GM13977 (cell line): ENCODE data around the gene GJC3.
"Not testable (repeated sequence)": the region's sequence is repeated elsewhere in the genome, so short reads cannot be mapped to it uniquely, and the experiment has no call there.

Source experiments
- DNase-seq: peaks from one replicate; pipeline ENCODE4 v3.0.0; 2012; ENCODE audit warnings: low spot score
- CTCF ChIP-seq: IDR thresholded peaks from 2 replicates; pipeline ENCODE4 v1.5.1; 2012; ENCODE audit warnings: mild to moderate bottlenecking, control low read depth; ENCODE audit not compliant: insufficient read depth; ENCODE audit errors: extremely low read depth, missing control alignments
- in situ Hi-C: fragments of 300-500 bp; cut with MboI; formaldehyde crosslinking; loops from one replicate; pipeline ENCODE4 v1.12.0; 2022; ENCODE audit warnings: low sequenced_read_pairs, low pct_unique_long_range_greater_than_20kb, mixed read lengths, inconsistent platforms; ENCODE audit not compliant: unreplicated experiment

The GJC3 gene

GRCh38 chr7:99947608-99948007 lies 18.2 kb upstream of the GJC3 start:
- no peak for TF ChIP-seq CTCF
- no peak for DNase-seq
- in situ Hi-C loops, result no loop called here

GRCh38 chr7:99944497-99945070 lies 15.2 kb upstream of the GJC3 start:
- no peak for TF ChIP-seq CTCF
- DNase-seq, result no peak
- in situ Hi-C loops, result no loop called here

GRCh38 chr7:99943641-99944496 lies 14.4 kb upstream of the GJC3 start:
- DNase-seq, result no peak
- TF ChIP-seq CTCF, result no peak
- in situ Hi-C loops, result no loop called here

GRCh38 chr7:99938296-99938695 lies 8.9 kb upstream of the GJC3 start:
- in situ Hi-C loops, result no loop called here
- TF ChIP-seq CTCF, result no peak
- no peak for DNase-seq

GRCh38 chr7:99935009-99935408 lies 5.6 kb upstream of the GJC3 start:
- DNase-seq, in situ Hi-C loops: not testable (repeated sequence)

- TF ChIP-seq CTCF, result no peak
- in situ Hi-C loops, result no loop called here
- no peak for DNase-seq
Observed at GRCh38 chr7:99930376-99930775, 956 bp upstream of the GJC3 start.

- no peak for TF ChIP-seq CTCF
- DNase-seq, result no peak
- in situ Hi-C loops, result no loop called here
Observed at GRCh38 chr7:99929730-99930053, 272 bp upstream of the GJC3 start.
